WTC11 (cell line): ENCODE measurements around the gene CPNE5. TPM values are rescaled to one million over a fixed set of nuclear protein-coding genes. Genes with fewer than 3 reads are reported as not detected.

Experiments
- ATAC-seq: fragments of 200-7000 bp; cut with Tn5 transposase; 2 replicates; pipeline ENCODE4 v1.10.0; 2021; ENCODE audit warnings: mild to moderate bottlenecking, moderate library complexity
- CTCF ChIA-PET: fragments of 300-600 bp; sonication (Branson Sonifier 250); formaldehyde crosslinking; loops from one replicate; lab custom pipeline; 2021; ENCODE audit warnings: antibody characterized with exemption; lab: Charles Lee
- POLR2A ChIA-PET: fragments of 350-600 bp; sonication (Branson Sonifier 250); formaldehyde crosslinking; loops from one replicate; lab custom pipeline; 2021; ENCODE audit warnings: antibody characterized with exemption; lab: Charles Lee
- DNase-seq: peaks from one replicate; pipeline ENCODE4 v3.0.0; 2021; ENCODE audit warnings: low spot score
- H3K27ac Mint-ChIP-seq: 2 replicates; pipeline ENCODE4 v1.8.0; 2021; ENCODE audit warnings: mixed read lengths
- H3K27me3 Mint-ChIP-seq: 2 replicates; pipeline ENCODE4 v1.8.0; 2021; ENCODE audit warnings: low read depth, mild to moderate bottlenecking, moderate library complexity, mixed read lengths
- H3K36me3 Mint-ChIP-seq: 2 replicates; pipeline ENCODE4 v1.8.0; 2021; ENCODE audit warnings: mixed read lengths
- H3K4me1 Mint-ChIP-seq: 2 replicates; pipeline ENCODE4 v1.8.0; 2022; ENCODE audit warnings: mixed read lengths
- H3K4me3 Mint-ChIP-seq: 2 replicates; pipeline ENCODE4 v1.8.0; 2021; ENCODE audit warnings: mild to moderate bottlenecking, moderate library complexity, mixed read lengths
- H3K9me3 Mint-ChIP-seq: 2 replicates; pipeline ENCODE4 v1.8.0; 2021; ENCODE audit warnings: mixed read lengths
- ESRRA ChIP-seq: sonication (generic); formaldehyde crosslinking; IDR thresholded peaks from 2 replicates; pipeline ENCODE4 v1.8.1; 2022; ENCODE audit warnings: mild to moderate bottlenecking, missing genetic modification reagents, borderline replicate concordance
- FOXK1 ChIP-seq: sonication (generic); formaldehyde crosslinking; IDR thresholded peaks from 2 replicates; pipeline ENCODE4 v1.8.0; 2022; ENCODE audit warnings: mild to moderate bottlenecking, moderate library complexity, missing genetic modification reagents
- GTF2I ChIP-seq: fragments of 250-450 bp; sonication (Bioruptor Pico); conservative IDR thresholded peaks from 2 replicates; pipeline ENCODE4 v1.4.0; 2021; ENCODE audit warnings: mild to moderate bottlenecking
- JAZF1 ChIP-seq: fragments of 250-450 bp; sonication (Bioruptor Pico); IDR thresholded peaks from 2 replicates; pipeline ENCODE4 v1.9.0; 2021; ENCODE audit warnings: moderate library complexity, mild to moderate bottlenecking, inconsistent platforms
- MXD4 ChIP-seq: fragments of 250-450 bp; sonication (Bioruptor Pico); IDR thresholded peaks from 2 replicates; pipeline ENCODE4 v1.8.0; 2021; ENCODE audit warnings: mild to moderate bottlenecking, moderate library complexity, borderline replicate concordance
- OVOL2 ChIP-seq: fragments of 250-450 bp; sonication (Bioruptor Pico); IDR thresholded peaks from 2 replicates; pipeline ENCODE4 v1.9.0; 2021; ENCODE audit warnings: mild to moderate bottlenecking, borderline replicate concordance
- SOX15 ChIP-seq: fragments of 250-450 bp; sonication (Bioruptor Pico); IDR thresholded peaks from 2 replicates; pipeline ENCODE4 v1.9.0; 2021; ENCODE audit warnings: mild to moderate bottlenecking
- TEAD4 ChIP-seq: sonication (generic); formaldehyde crosslinking; IDR thresholded peaks from 2 replicates; pipeline ENCODE4 v1.8.0; 2022; ENCODE audit warnings: mild to moderate bottlenecking, missing genetic modification reagents
- ZNF138 ChIP-seq: sonication (generic); formaldehyde crosslinking; conservative IDR thresholded peaks from 2 replicates; pipeline ENCODE4 v1.8.1; 2022; ENCODE audit warnings: mild to moderate bottlenecking, moderate library complexity, missing genetic modification reagents
- ZNF396 ChIP-seq: fragments of 250-450 bp; sonication (Bioruptor Pico); IDR thresholded peaks from 2 replicates; pipeline ENCODE4 v1.8.0; 2021; ENCODE audit warnings: mild to moderate bottlenecking, moderate library complexity, borderline replicate concordance
- total RNA-seq: library from RNA; stranded (reverse); gene quantifications from 3 replicates; pipeline ENCODE4 v1.2.3, GENCODE V29; 2021
- TF ChIP-seq, protein P1 (sequence below): sonication (generic); formaldehyde crosslinking; IDR thresholded peaks from 2 replicates; pipeline ENCODE4 v1.8.1; 2022; ENCODE audit warnings: low read depth, missing genetic modification reagents, borderline replicate concordance
- TF ChIP-seq, protein P2 (sequence below): sonication (generic); formaldehyde crosslinking; IDR thresholded peaks from 2 replicates; pipeline ENCODE4 v1.8.0; 2023; ENCODE audit warnings: mild to moderate bottlenecking, missing genetic modification reagents
- TF ChIP-seq, protein P3 (sequence below): sonication (generic); formaldehyde crosslinking; IDR thresholded peaks from 2 replicates; pipeline ENCODE4 v1.8.0; 2022; ENCODE audit warnings: mild to moderate bottlenecking, missing genetic modification reagents
- TF ChIP-seq, protein P4 (sequence below): sonication (generic); formaldehyde crosslinking; IDR thresholded peaks from 2 replicates; pipeline ENCODE4 v1.8.0; 2023; ENCODE audit warnings: missing genetic modification reagents, mild to moderate bottlenecking, borderline replicate concordance
- TF ChIP-seq, protein P5 (sequence below): fragments of 200-600 bp; IDR thresholded peaks from 2 replicates; pipeline ENCODE4 v1.8.0; 2022; ENCODE audit warnings: antibody characterized with exemption
- TF ChIP-seq, protein P6 (sequence below): sonication (generic); formaldehyde crosslinking; IDR thresholded peaks from 2 replicates; pipeline ENCODE4 v1.8.0; 2022; ENCODE audit warnings: mild to moderate bottlenecking, missing genetic modification reagents
- TF ChIP-seq, protein P7 (sequence below): sonication (generic); formaldehyde crosslinking; IDR thresholded peaks from 2 replicates; pipeline ENCODE4 v1.8.0; 2023; ENCODE audit warnings: missing genetic modification reagents

The CPNE5 gene
- total RNA-seq, 1 experiment from 2014 or later = 0.44 TPM

DNA sequence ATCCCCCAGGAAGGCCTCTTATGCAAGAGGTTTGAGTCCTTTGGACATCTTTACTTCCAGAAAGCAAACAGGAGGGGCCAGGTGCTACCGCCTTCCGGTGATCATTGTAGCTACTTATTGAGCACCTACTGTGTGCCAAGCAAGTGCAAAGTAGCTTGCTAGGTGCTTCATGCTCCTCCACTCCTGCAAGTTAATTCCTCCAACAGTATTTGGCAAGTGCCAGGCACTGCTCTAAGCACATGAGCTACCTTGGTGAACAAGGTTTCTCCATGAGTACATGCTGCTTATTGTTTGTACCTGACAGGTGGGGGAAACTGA, 2.3 kb downstream of the CPNE5 start:
- ATAC-seq = no peak
- Mint-ChIP-seq H3K36me3 (no peaks in the 10 kb centered on the region), H3K27ac (no peak overlapping the region), H3K4me3 (no peak overlapping the region), H3K9me3 (peaks cover 15% of the 10 kb centered on the region), H3K27me3 (peaks cover 66% of the 10 kb centered on the region), H3K4me1 (peaks cover 17% of the 10 kb centered on the region)
- ChIA-PET CTCF (interaction anchor here (0.8 to 3.2 kb wide), 3 partner anchors 37 to 71 kb away, joined by 3 to 22 read pairs (median 4); no protein-coding TSS in a partner anchor), POLR2A (no interaction called here)
- no peak for DNase-seq
- TF ChIP-seq ESRRA (no peak), TEAD4 (CRISPR knock-in tag) (no peak), SOX15 (no peak), MXD4 (no peak), ZNF396 (CRISPR knock-in tag) (no peak), FOXK1 (CRISPR knock-in tag) (no peak)
- TF ChIP-seq, protein P1, sequence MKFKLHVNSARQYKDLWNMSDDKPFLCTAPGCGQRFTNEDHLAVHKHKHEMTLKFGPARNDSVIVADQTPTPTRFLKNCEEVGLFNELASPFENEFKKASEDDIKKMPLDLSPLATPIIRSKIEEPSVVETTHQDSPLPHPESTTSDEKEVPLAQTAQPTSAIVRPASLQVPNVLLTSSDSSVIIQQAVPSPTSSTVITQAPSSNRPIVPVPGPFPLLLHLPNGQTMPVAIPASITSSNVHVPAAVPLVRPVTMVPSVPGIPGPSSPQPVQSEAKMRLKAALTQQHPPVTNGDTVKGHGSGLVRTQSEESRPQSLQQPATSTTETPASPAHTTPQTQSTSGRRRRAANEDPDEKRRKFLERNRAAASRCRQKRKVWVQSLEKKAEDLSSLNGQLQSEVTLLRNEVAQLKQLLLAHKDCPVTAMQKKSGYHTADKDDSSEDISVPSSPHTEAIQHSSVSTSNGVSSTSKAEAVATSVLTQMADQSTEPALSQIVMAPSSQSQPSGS (CRISPR knock-in tag) = no peak
- TF ChIP-seq, protein P2, sequence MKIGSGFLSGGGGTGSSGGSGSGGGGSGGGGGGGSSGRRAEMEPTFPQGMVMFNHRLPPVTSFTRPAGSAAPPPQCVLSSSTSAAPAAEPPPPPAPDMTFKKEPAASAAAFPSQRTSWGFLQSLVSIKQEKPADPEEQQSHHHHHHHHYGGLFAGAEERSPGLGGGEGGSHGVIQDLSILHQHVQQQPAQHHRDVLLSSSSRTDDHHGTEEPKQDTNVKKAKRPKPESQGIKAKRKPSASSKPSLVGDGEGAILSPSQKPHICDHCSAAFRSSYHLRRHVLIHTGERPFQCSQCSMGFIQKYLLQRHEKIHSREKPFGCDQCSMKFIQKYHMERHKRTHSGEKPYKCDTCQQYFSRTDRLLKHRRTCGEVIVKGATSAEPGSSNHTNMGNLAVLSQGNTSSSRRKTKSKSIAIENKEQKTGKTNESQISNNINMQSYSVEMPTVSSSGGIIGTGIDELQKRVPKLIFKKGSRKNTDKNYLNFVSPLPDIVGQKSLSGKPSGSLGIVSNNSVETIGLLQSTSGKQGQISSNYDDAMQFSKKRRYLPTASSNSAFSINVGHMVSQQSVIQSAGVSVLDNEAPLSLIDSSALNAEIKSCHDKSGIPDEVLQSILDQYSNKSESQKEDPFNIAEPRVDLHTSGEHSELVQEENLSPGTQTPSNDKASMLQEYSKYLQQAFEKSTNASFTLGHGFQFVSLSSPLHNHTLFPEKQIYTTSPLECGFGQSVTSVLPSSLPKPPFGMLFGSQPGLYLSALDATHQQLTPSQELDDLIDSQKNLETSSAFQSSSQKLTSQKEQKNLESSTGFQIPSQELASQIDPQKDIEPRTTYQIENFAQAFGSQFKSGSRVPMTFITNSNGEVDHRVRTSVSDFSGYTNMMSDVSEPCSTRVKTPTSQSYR (CRISPR knock-in tag) = no peak
- TF ChIP-seq, protein P3, sequence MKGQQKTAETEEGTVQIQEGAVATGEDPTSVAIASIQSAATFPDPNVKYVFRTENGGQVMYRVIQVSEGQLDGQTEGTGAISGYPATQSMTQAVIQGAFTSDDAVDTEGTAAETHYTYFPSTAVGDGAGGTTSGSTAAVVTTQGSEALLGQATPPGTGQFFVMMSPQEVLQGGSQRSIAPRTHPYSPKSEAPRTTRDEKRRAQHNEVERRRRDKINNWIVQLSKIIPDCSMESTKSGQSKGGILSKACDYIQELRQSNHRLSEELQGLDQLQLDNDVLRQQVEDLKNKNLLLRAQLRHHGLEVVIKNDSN (CRISPR knock-in tag) = no peak
- TF ChIP-seq, protein P4, sequence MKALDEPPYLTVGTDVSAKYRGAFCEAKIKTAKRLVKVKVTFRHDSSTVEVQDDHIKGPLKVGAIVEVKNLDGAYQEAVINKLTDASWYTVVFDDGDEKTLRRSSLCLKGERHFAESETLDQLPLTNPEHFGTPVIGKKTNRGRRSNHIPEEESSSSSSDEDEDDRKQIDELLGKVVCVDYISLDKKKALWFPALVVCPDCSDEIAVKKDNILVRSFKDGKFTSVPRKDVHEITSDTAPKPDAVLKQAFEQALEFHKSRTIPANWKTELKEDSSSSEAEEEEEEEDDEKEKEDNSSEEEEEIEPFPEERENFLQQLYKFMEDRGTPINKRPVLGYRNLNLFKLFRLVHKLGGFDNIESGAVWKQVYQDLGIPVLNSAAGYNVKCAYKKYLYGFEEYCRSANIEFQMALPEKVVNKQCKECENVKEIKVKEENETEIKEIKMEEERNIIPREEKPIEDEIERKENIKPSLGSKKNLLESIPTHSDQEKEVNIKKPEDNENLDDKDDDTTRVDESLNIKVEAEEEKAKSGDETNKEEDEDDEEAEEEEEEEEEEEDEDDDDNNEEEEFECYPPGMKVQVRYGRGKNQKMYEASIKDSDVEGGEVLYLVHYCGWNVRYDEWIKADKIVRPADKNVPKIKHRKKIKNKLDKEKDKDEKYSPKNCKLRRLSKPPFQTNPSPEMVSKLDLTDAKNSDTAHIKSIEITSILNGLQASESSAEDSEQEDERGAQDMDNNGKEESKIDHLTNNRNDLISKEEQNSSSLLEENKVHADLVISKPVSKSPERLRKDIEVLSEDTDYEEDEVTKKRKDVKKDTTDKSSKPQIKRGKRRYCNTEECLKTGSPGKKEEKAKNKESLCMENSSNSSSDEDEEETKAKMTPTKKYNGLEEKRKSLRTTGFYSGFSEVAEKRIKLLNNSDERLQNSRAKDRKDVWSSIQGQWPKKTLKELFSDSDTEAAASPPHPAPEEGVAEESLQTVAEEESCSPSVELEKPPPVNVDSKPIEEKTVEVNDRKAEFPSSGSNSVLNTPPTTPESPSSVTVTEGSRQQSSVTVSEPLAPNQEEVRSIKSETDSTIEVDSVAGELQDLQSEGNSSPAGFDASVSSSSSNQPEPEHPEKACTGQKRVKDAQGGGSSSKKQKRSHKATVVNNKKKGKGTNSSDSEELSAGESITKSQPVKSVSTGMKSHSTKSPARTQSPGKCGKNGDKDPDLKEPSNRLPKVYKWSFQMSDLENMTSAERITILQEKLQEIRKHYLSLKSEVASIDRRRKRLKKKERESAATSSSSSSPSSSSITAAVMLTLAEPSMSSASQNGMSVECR (CRISPR knock-in tag) = no peak

DNA sequence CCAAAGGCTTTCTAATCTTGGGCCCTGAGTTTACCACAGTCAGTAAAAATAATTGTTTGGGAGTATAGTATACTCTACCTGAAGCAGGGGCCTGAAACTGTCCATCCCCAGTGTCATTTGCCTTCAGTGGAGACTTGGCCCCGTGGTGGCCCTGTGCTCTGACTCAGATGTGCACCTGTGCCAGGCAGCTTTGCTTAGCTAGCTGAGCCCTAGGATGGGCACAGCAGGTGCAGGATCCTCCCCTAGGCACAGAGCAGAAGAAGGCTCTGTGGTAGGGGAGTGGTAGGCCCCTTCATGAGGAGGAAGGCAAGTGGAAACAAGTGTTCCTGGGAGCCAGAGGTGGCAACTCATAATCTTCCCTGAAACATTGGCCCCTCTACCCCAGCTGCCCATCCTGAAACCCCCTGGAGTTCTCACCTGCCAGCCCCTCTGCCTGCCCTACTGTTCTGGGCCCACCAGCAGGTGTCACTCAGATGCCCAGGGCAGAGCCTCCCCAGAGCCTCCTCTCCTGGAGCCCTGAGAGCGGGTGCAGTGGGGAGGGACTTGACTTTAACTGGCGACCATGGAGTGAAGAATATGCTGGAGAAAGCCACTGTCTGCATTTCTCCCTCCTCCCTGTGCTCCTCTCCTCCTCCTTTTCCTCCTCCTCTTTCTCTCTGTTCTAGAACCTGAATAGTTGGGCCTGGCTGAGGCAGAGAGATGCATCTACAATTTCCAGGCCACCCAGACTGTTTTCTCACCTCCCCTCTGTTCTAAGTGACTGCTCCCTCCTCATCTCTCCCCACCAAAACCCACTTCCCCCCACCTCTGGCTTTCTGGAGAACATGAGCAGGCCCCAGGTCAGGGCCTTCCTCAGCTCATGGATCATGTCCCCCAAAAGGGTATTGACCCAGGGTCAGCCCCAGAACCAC, 2.9 kb downstream of the CPNE5 start:
- no peak for ATAC-seq
- Mint-ChIP-seq H3K9me3 (peaks cover 15% of the 10 kb centered on the region), H3K27me3 (peaks cover 60% of the 10 kb centered on the region), H3K36me3 (no peaks in the 10 kb centered on the region), H3K4me1 (peaks cover 17% of the 10 kb centered on the region), H3K4me3 (no peak overlapping the region), H3K27ac (no peak overlapping the region)
- no peak for DNase-seq
- CTCF ChIA-PET = interaction anchor here (0.8 to 3.2 kb wide), 6 partner anchors 14 to 70 kb away, joined by 3 to 24 read pairs (median 10); no protein-coding TSS in a partner anchor
- POLR2A ChIA-PET = no interaction called here
- no peak for TF ChIP-seq OVOL2
- TF ChIP-seq JAZF1 (CRISPR knock-in tag) = no peak
- TF ChIP-seq, protein P5, sequence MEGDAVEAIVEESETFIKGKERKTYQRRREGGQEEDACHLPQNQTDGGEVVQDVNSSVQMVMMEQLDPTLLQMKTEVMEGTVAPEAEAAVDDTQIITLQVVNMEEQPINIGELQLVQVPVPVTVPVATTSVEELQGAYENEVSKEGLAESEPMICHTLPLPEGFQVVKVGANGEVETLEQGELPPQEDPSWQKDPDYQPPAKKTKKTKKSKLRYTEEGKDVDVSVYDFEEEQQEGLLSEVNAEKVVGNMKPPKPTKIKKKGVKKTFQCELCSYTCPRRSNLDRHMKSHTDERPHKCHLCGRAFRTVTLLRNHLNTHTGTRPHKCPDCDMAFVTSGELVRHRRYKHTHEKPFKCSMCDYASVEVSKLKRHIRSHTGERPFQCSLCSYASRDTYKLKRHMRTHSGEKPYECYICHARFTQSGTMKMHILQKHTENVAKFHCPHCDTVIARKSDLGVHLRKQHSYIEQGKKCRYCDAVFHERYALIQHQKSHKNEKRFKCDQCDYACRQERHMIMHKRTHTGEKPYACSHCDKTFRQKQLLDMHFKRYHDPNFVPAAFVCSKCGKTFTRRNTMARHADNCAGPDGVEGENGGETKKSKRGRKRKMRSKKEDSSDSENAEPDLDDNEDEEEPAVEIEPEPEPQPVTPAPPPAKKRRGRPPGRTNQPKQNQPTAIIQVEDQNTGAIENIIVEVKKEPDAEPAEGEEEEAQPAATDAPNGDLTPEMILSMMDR = no peak
- TF ChIP-seq, protein P6, sequence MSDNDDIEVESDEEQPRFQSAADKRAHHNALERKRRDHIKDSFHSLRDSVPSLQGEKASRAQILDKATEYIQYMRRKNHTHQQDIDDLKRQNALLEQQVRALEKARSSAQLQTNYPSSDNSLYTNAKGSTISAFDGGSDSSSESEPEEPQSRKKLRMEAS (CRISPR knock-in tag) = no peak
- no peak for TF ChIP-seq ZNF138 (CRISPR knock-in tag)
- TF ChIP-seq GTF2I = no peak
- TF ChIP-seq, protein P2 (CRISPR knock-in tag) = no peak
- TF ChIP-seq, protein P7, sequence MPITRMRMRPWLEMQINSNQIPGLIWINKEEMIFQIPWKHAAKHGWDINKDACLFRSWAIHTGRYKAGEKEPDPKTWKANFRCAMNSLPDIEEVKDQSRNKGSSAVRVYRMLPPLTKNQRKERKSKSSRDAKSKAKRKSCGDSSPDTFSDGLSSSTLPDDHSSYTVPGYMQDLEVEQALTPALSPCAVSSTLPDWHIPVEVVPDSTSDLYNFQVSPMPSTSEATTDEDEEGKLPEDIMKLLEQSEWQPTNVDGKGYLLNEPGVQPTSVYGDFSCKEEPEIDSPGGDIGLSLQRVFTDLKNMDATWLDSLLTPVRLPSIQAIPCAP (CRISPR knock-in tag) = no peak
